Gastrocnemius medialis (tissue), 4 donors: ENCODE results near the gene MAB21L3. TPM values are rescaled to one million over a fixed set of nuclear protein-coding genes. Genes with fewer than 3 reads are reported as not detected.
A peak's percentile ranks its signal among the peaks of the same experiment; 100 is the strongest.

Source experiments
- ATAC-seq, 2 donors: fragments of 150-250 bp; one replicate each; pipeline ENCODE4 v1.9.1; 2016
- DNase-seq, 2 donors: peaks; one replicate each; pipeline ENCODE4 v3.0.0-alpha.2; 2019
- H3K27ac ChIP-seq, 4 donors: fragments of 200-600 bp; sonication (generic); 1 replicate in 1 of 4; 2 replicates in 3 of 4; pipeline ENCODE4 v1.5.1; 2016 to 2018; ENCODE audit warnings: mild to moderate bottlenecking in 2 of 4, moderate library complexity in 1 of 4
- H3K27me3 ChIP-seq, 3 donors: fragments of 200-600 bp; sonication (generic) in 2 of 3; 1 replicate in 1 of 3; 2 replicates in 2 of 3; pipeline versions ENCODE4 v1.5.1 to v1.6.0; 2016 to 2019; ENCODE audit warnings: mild to moderate bottlenecking in 1 of 3, moderate library complexity in 1 of 3
- H3K36me3 ChIP-seq, 2 donors: fragments of 200-600 bp; sonication (generic) in 1 of 2; one replicate each; pipeline ENCODE4 v1.5.1; 2017 to 2018
- H3K4me1 ChIP-seq, 2 donors: fragments of 200-600 bp; sonication (generic) in 1 of 2; one replicate each; pipeline ENCODE4 v1.5.1; 2016 to 2017; ENCODE audit warnings: mild to moderate bottlenecking in 2 of 2
- H3K4me3 ChIP-seq, 4 donors: fragments of 200-600 bp; sonication (generic) in 3 of 4; 1 replicate in 1 of 4; 2 replicates in 3 of 4; pipeline ENCODE4 v1.5.1; 2016 to 2019; ENCODE audit warnings: mild to moderate bottlenecking in 2 of 4
- H3K9me3 ChIP-seq, 3 donors: fragments of 200-600 bp; sonication (generic) in 2 of 3; 1 replicate in 1 of 3; 2 replicates in 2 of 3; pipeline ENCODE4 v1.5.1; 2016 to 2019
- CTCF ChIP-seq, 5 experiments: fragments of 450-650 bp in 3 of 5; fragments of 200-600 bp in 2 of 5; sonication (generic) in 2 of 5; IDR thresholded peaks in 4 of 5; conservative IDR thresholded peaks in 1 of 5; 1 replicate in 4 of 5; 2 replicates in 1 of 5; pipeline ENCODE4 v1.5.1; 2016 to 2019; ENCODE audit warnings: antibody characterized with exemption in 5 of 5, mild to moderate bottlenecking in 3 of 5, moderate library complexity in 3 of 5
- POLR2A ChIP-seq, 2 donors: fragments of 450-650 bp; IDR thresholded peaks; one replicate each; pipeline ENCODE4 v1.6.1; 2017; ENCODE audit warnings: antibody characterized with exemption in 2 of 2, mild to moderate bottlenecking in 2 of 2, moderate library complexity in 2 of 2
- in situ Hi-C, 4 donors: fragments of 200-750 bp; cut with MboI; loops; one replicate each; pipeline versions ENCODE4 v1.15.0 to v1.8.0; 2017; ENCODE audit warnings: low sequenced_read_pairs in 4 of 4
- intact Hi-C: fragments of 100-400 bp; cut with DNase I; formaldehyde crosslinking; loops from one replicate; pipeline ENCODE4 v1.15.1; 2023; ENCODE audit warnings: low total_unique reads
- total RNA-seq, 4 donors: library from RNA; depleted of rRNA; stranded (reverse); fragments of >200 nt; gene quantifications; one replicate each; pipeline versions ENCODE4 v1.1.0 to v1.2.3, GENCODE V29; 2016

Gene MAB21L3
- 1 to 10 TPM in 1 of 4 donors, under 1 TPM in 2, not detected in 1; 0.07 to 2.0 (median 0.16) TPM for total RNA-seq

- H3K4me3 ChIP-seq, result no peak within 1 kb of the TSS
- H3K27ac ChIP-seq, result no peak within 1 kb of the TSS
- intact Hi-C loops (no loop called here), in situ Hi-C loops (no loop called here)
- no peaks in the 10 kb centered on the region for H3K27me3 ChIP-seq
- no peaks in the 10 kb centered on the region for H3K9me3 ChIP-seq
- ATAC-seq (no peak), DNase-seq (no peak)
- no peaks in the 10 kb centered on the region for H3K36me3 ChIP-seq
- TF ChIP-seq CTCF (IDR thresholded peaks at IDR 0.05 in 4 of 5, conservative IDR thresholded peaks at IDR 0.05 in 1 of 5) (no peak), POLR2A (IDR thresholded peaks at IDR 0.05) (no peak)
- H3K4me1 ChIP-seq, result no peaks in the 10 kb centered on the region
These were observed at the start of gene MAB21L3 for GRCh38 chr1:116110567-116111523. Gene MAB21L3, plus strand, starts transcription at chr1:116111399. Its CDS starts 1,217 bp downstream, at chr1:116112616.

- no peak overlapping the region for H3K27ac ChIP-seq
- in situ Hi-C loops (no loop called here), intact Hi-C loops (no loop called here)
- TF ChIP-seq CTCF (IDR thresholded peaks at IDR 0.05 in 4 of 5, conservative IDR thresholded peaks at IDR 0.05 in 1 of 5), result no peak
- TF ChIP-seq POLR2A (IDR thresholded peaks at IDR 0.05), result no peak
- no peaks in the 10 kb centered on the region for H3K36me3 ChIP-seq
- ATAC-seq, result no peak
- no peak for DNase-seq
- H3K4me3 ChIP-seq, result no peak overlapping the region
- H3K9me3 ChIP-seq, result no peaks in the 10 kb centered on the region
- H3K27me3 ChIP-seq, result no peaks in the 10 kb centered on the region
- H3K4me1 ChIP-seq, result no peaks in the 10 kb centered on the region
These were observed 49.0 kb upstream of the MAB21L3 start for GRCh38 chr1:116062201-116062600.

GRCh38 chr1:116064616-116065015 lies 46.6 kb upstream of the MAB21L3 start:
- Histone ChIP-seq H3K27me3 (no peaks in the 10 kb centered on the region), H3K4me3 (no peak overlapping the region), H3K9me3 (no peaks in the 10 kb centered on the region), H3K4me1 (peaks cover 0 to 4% of the 10 kb centered on the region in 2 donors), H3K36me3 (no peaks in the 10 kb centered on the region), H3K27ac (no peak overlapping the region)
- intact Hi-C loops, result no loop called here
- ATAC-seq (no peak), DNase-seq (no peak)
- no peak for TF ChIP-seq CTCF (IDR thresholded peaks at IDR 0.05 in 4 of 5, conservative IDR thresholded peaks at IDR 0.05 in 1 of 5)
- in situ Hi-C loops, result no loop called here

GRCh38 chr1:116066868-116067565 lies 44.2 kb upstream of the MAB21L3 start:
- TF ChIP-seq CTCF (IDR thresholded peaks at IDR 0.05 in 4 of 5, conservative IDR thresholded peaks at IDR 0.05 in 1 of 5) (no peak), POLR2A (IDR thresholded peaks at IDR 0.05) (no peak)
- H3K9me3 ChIP-seq, result no peaks in the 10 kb centered on the region
- peak overlapping the region; percentile 37 to 65 (median 58) for H3K27ac ChIP-seq
- H3K4me3 ChIP-seq, result no peak overlapping the region
- in situ Hi-C loops, result no loop called here
- ATAC-seq (peak; percentile 63 to 67), DNase-seq (peak in 1 of 2 donors; percentile 15)
- H3K36me3 ChIP-seq, result no peaks in the 10 kb centered on the region
- H3K4me1 ChIP-seq, result peaks cover 0 to 4% of the 10 kb centered on the region in 2 donors
- no peaks in the 10 kb centered on the region for H3K27me3 ChIP-seq
- intact Hi-C loops, result no loop called here
